KMS-11 (cell line): ENCODE measurements around the gene EGFL7.
A peak's percentile ranks its signal among the peaks of the same experiment; 100 is the strongest.

Source experiments
- H2AFZ ChIP-seq: fragments of 200-600 bp; sonication (generic); 2 replicates; pipeline ENCODE4 v1.6.1; 2016; ENCODE audit warnings: antibody characterized with exemption, mixed run types, low read depth
- H3K27ac ChIP-seq: fragments of 200-600 bp; sonication (generic); 2 replicates; pipeline ENCODE4 v1.6.1; 2016; ENCODE audit warnings: mild to moderate bottlenecking, mixed run types
- H3K27me3 ChIP-seq: fragments of 200-600 bp; sonication (generic); 2 replicates; pipeline ENCODE4 v1.6.1; 2017; ENCODE audit warnings: mild to moderate bottlenecking, low read depth, mixed run types, moderate library complexity; ENCODE audit not compliant: insufficient read depth
- H3K36me3 ChIP-seq: fragments of 200-600 bp; sonication (generic); 2 replicates; pipeline ENCODE4 v1.6.1; 2017; ENCODE audit warnings: mild to moderate bottlenecking, mixed run types; ENCODE audit not compliant: insufficient read depth
- H3K4me1 ChIP-seq: fragments of 200-600 bp; sonication (generic); 2 replicates; pipeline ENCODE4 v1.6.1; 2016; ENCODE audit warnings: mild to moderate bottlenecking, low read depth, mixed run types; ENCODE audit not compliant: poor library complexity, severe bottlenecking
- H3K4me2 ChIP-seq: fragments of 200-600 bp; sonication (generic); 2 replicates; pipeline ENCODE4 v1.7.0; 2016; ENCODE audit warnings: mild to moderate bottlenecking, mixed run types
- H3K4me3 ChIP-seq: fragments of 200-600 bp; sonication (generic); IDR thresholded peaks from 2 replicates; pipeline ENCODE4 v1.6.1; 2017; ENCODE audit warnings: low read depth, low read length, mixed read lengths; ENCODE audit not compliant: insufficient read depth
- H3K79me2 ChIP-seq: fragments of 200-600 bp; sonication (generic); 2 replicates; pipeline ENCODE4 v1.6.1; 2016; ENCODE audit warnings: low read depth, mixed run types; ENCODE audit not compliant: insufficient read depth
- H3K9ac ChIP-seq: fragments of 200-600 bp; sonication (generic); 2 replicates; pipeline ENCODE4 v1.6.1; 2016; ENCODE audit warnings: mild to moderate bottlenecking, mixed run types
- H4K20me1 ChIP-seq: fragments of 200-600 bp; sonication (generic); 2 replicates; pipeline ENCODE4 v1.6.1; 2016; ENCODE audit warnings: mild to moderate bottlenecking, mixed run types; ENCODE audit not compliant: insufficient read depth
- CTCF ChIP-seq: fragments of 200-600 bp; sonication (generic); conservative IDR thresholded peaks from 2 replicates; pipeline ENCODE4 v1.6.1; 2017; ENCODE audit warnings: low read depth, mild to moderate bottlenecking, antibody characterized with exemption, low read length, moderate library complexity, mixed read lengths

EGFL7 gene

DNA sequence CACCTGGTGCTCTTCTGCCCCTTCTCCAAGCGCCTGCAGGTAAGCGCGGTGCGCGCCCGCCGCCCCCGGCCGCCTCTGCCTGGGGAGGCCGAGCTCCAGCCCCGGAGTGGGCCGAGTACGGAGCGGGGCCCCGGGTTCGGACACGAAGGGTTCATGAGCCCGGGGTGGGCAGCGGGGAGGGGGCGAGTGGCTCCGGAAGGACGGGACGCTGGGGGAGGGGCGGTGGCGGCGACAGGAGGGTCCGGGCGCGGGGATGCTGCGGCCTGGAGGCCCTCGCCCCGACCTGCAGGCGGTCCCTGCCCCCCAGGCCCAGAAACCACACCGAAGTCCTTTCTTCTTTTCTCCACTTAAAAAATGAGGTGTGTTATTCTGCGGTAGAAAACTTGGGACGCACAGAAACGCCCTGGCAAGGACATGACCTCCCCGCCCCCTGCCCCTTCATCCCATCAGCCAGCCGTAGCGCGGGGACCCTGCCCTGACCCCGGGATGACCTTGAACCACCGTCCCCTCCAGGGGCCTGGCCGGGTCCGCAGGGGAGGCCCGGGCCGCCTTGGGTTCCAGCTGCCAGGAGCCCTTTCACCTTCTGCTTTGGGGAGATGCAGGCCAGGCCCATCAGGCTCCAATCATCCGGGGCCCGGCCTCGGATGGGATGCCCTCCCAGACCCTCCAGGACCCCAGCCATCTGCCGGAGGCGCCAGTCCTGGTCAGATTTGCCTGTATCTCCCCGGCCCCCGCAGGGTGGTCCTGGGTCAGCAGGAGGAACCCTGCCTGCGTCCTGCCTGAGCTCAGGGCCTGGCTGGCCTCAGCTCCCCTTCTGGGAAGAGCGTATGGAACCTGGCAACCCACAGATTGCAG is 50.2 kb downstream of the EGFL7 start:
- Histone ChIP-seq H3K4me2 (peak overlapping the region; percentile 97), H3K9ac (peak overlapping the region; percentile 64; the same call in 1 of the 2 replicates), H3K4me1 (peaks cover 17% of the 10 kb centered on the region), H2AFZ (peak overlapping the region; percentile 54), H3K79me2 (no peaks in the 10 kb centered on the region), H3K36me3 (no peaks in the 10 kb centered on the region), H4K20me1 (no peaks in the 10 kb centered on the region), H3K27me3 (no peaks in the 10 kb centered on the region), H3K4me3 (no peak overlapping the region), H3K27ac (no peak overlapping the region)
- 0 out of 2 replicates have a peak, but pooled peaks have one; percentile 3 for TF ChIP-seq CTCF

DNA sequence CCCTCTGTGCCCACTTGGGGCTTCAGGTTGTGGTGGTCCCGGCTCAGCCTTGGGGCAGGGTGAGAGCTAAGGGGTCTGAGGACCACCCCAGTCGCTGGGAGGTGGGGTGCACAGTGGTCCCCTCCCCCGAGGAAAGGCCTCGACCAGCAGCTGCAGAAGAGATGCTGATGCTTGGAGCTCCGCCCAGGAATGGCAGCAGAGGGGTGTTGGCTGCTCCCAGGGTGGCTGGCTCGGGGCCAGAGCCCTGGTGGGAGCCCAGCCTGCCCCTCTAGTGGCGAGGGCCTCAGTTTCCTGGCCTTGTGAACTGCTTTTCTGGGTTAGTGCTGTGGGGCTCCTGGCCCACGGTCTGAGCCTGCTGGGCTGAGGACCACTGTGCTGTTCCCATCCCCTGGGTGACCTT is 50.8 kb downstream of the EGFL7 start:
- Histone ChIP-seq H3K27ac (no peak overlapping the region), H3K79me2 (no peaks in the 10 kb centered on the region), H4K20me1 (no peaks in the 10 kb centered on the region), H3K27me3 (no peaks in the 10 kb centered on the region), H3K4me1 (peaks cover 17% of the 10 kb centered on the region), H3K4me2 (peak overlapping the region; percentile 97), H3K9ac (peak overlapping the region; percentile 64; the same call in 1 of the 2 replicates), H3K36me3 (no peaks in the 10 kb centered on the region), H2AFZ (no peak overlapping the region), H3K4me3 (no peak overlapping the region)
- no peak for TF ChIP-seq CTCF

GRCh38 chr9:136714096-136714892 is 51.6 kb downstream of the EGFL7 start:
- no peaks in the 10 kb centered on the region for H3K79me2 ChIP-seq
- no peak overlapping the region for H3K27ac ChIP-seq
- peak overlapping the region; percentile 97 for H3K4me2 ChIP-seq
- no peak for TF ChIP-seq CTCF
- H3K9ac ChIP-seq, result no peak overlapping the region; the same call in 1 of the 2 replicates
- peaks cover 17% of the 10 kb centered on the region for H3K4me1 ChIP-seq
- H3K27me3 ChIP-seq, result no peaks in the 10 kb centered on the region
- H3K36me3 ChIP-seq, result no peaks in the 10 kb centered on the region
- no peak overlapping the region for H3K4me3 ChIP-seq
- H4K20me1 ChIP-seq, result no peaks in the 10 kb centered on the region
- H2AFZ ChIP-seq, result no peak overlapping the region

- Histone ChIP-seq H3K27ac (no peak overlapping the region), H3K4me2 (no peak overlapping the region), H4K20me1 (no peaks in the 10 kb centered on the region), H3K9ac (no peak overlapping the region), H3K36me3 (no peaks in the 10 kb centered on the region), H3K79me2 (no peaks in the 10 kb centered on the region), H2AFZ (no peak overlapping the region), H3K27me3 (no peaks in the 10 kb centered on the region), H3K4me3 (no peak overlapping the region), H3K4me1 (peaks cover 17% of the 10 kb centered on the region)
- no peak for TF ChIP-seq CTCF
Measured at GRCh38 chr9:136714893-136715274, 52.2 kb downstream of the EGFL7 start.
